ENCODE data around the gene DNAH5.

Gene DNAH5, protein sequence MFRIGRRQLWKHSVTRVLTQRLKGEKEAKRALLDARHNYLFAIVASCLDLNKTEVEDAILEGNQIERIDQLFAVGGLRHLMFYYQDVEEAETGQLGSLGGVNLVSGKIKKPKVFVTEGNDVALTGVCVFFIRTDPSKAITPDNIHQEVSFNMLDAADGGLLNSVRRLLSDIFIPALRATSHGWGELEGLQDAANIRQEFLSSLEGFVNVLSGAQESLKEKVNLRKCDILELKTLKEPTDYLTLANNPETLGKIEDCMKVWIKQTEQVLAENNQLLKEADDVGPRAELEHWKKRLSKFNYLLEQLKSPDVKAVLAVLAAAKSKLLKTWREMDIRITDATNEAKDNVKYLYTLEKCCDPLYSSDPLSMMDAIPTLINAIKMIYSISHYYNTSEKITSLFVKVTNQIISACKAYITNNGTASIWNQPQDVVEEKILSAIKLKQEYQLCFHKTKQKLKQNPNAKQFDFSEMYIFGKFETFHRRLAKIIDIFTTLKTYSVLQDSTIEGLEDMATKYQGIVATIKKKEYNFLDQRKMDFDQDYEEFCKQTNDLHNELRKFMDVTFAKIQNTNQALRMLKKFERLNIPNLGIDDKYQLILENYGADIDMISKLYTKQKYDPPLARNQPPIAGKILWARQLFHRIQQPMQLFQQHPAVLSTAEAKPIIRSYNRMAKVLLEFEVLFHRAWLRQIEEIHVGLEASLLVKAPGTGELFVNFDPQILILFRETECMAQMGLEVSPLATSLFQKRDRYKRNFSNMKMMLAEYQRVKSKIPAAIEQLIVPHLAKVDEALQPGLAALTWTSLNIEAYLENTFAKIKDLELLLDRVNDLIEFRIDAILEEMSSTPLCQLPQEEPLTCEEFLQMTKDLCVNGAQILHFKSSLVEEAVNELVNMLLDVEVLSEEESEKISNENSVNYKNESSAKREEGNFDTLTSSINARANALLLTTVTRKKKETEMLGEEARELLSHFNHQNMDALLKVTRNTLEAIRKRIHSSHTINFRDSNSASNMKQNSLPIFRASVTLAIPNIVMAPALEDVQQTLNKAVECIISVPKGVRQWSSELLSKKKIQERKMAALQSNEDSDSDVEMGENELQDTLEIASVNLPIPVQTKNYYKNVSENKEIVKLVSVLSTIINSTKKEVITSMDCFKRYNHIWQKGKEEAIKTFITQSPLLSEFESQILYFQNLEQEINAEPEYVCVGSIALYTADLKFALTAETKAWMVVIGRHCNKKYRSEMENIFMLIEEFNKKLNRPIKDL (N-terminal part only)

DNA sequence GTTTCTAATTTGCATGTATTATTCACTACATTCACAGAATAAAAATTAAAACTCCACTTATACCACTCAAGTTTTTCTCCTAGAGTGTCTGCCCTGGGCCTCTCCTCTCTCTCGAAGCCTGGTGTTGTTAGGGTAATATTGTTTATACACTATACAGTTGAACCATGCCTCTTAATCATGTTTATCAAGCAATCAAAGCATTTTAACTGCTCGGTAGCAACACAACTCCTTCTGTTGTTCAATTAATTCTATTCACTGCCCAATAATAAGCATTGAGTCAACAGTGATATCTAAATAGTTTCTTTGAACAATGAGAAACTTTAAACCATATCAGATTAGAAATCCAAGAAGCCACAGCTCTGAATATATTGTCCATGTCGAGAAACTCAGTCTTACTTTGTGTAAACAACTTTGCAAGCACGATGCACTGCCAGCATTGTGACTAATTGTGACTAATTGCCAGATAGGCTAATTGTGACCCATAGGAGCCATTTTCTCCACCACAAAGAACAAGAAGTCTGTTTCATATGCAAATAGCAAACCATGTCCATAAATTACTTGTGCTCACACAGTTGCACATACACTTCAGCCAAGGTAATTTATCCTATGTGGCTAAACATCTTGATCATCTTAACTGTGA lies at the start of gene DNAH5:
Gene DNAH5, minus strand, starts transcription at position 129 of the 640 bp plus-strand sequence. CDS start 250 bp downstream, outside the sequence.
- DNase-seq (ENCODE audit: low read depth): no peak
- TF ChIP-seq, protein P1, sequence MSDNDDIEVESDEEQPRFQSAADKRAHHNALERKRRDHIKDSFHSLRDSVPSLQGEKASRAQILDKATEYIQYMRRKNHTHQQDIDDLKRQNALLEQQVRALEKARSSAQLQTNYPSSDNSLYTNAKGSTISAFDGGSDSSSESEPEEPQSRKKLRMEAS (IDR thresholded peaks at IDR 0.05; ENCODE audit: low read depth, low read length): no peak
- TF ChIP-seq, protein P2, sequence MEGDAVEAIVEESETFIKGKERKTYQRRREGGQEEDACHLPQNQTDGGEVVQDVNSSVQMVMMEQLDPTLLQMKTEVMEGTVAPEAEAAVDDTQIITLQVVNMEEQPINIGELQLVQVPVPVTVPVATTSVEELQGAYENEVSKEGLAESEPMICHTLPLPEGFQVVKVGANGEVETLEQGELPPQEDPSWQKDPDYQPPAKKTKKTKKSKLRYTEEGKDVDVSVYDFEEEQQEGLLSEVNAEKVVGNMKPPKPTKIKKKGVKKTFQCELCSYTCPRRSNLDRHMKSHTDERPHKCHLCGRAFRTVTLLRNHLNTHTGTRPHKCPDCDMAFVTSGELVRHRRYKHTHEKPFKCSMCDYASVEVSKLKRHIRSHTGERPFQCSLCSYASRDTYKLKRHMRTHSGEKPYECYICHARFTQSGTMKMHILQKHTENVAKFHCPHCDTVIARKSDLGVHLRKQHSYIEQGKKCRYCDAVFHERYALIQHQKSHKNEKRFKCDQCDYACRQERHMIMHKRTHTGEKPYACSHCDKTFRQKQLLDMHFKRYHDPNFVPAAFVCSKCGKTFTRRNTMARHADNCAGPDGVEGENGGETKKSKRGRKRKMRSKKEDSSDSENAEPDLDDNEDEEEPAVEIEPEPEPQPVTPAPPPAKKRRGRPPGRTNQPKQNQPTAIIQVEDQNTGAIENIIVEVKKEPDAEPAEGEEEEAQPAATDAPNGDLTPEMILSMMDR (IDR thresholded peaks at IDR 0.05; ENCODE audit: low read depth, low read length): no peak
- TF ChIP-seq POLR2A (IDR thresholded peaks at IDR 0.05; ENCODE audit: extremely low read depth, insufficient read length) (no peak), MYC (IDR thresholded peaks at IDR 0.05; ENCODE audit: low read depth, low read length) (no peak)
- no peak within 1 kb of the TSS for H3K4me3 ChIP-seq (ENCODE audit: low read depth, low read length)

DNA sequence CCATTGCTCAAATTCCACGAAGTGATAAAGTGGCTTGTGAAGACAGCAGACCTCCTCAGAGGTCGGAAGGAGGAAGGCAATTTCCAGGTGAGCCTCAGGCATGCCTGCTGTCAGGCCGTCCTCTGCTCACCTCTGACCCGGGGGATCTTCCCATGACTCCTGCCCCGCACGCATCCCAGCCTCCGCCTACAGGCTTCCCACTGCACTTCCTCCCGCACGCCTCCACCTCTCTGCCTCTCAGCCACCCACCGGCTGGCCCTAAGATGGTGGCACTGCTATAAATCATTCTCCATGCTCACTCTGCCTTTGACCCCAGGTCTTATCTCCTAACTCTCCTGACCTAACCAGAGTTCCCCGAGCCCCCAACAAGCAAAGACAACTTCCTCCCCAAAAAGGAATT lies 49.4 kb upstream of the DNAH5 start:
- H3K4me3 ChIP-seq (ENCODE audit: low read depth, low read length): no peak overlapping the region
- no peak for TF ChIP-seq POLR2A (IDR thresholded peaks at IDR 0.05; ENCODE audit: extremely low read depth, insufficient read length)
- TF ChIP-seq, protein P1 (IDR thresholded peaks at IDR 0.05; ENCODE audit: low read depth, low read length): no peak
- TF ChIP-seq, protein P2 (IDR thresholded peaks at IDR 0.05; ENCODE audit: low read depth, low read length): no peak
- TF ChIP-seq MYC (IDR thresholded peaks at IDR 0.05; ENCODE audit: low read depth, low read length): no peak
- no peak for DNase-seq (ENCODE audit: low read depth)

DNA sequence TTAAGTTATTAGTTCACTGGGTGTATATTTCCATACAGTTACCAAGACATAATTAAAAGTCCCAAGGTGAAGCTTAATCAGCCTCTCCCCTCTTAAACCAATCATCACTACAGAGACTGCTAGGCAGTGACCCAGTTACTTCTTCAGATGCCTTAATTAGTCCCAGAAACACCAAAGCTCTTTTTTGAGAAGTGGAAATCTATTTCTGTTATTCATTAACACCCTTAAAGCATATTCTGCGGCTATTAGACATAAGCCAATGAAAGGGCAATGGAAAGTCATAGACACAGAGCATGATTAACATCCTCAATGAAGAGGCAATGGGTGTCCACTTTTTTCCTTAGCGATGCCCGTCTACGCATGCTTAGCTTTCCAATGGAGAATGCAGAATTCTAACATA lies 48.3 kb upstream of the DNAH5 start:
- TF ChIP-seq MYC (IDR thresholded peaks at IDR 0.05; ENCODE audit: low read depth, low read length): no peak
- TF ChIP-seq, protein P2 (IDR thresholded peaks at IDR 0.05; ENCODE audit: low read depth, low read length): no peak
- no peak for DNase-seq (ENCODE audit: low read depth)
- H3K4me3 ChIP-seq (ENCODE audit: low read depth, low read length): no peak overlapping the region

DNA sequence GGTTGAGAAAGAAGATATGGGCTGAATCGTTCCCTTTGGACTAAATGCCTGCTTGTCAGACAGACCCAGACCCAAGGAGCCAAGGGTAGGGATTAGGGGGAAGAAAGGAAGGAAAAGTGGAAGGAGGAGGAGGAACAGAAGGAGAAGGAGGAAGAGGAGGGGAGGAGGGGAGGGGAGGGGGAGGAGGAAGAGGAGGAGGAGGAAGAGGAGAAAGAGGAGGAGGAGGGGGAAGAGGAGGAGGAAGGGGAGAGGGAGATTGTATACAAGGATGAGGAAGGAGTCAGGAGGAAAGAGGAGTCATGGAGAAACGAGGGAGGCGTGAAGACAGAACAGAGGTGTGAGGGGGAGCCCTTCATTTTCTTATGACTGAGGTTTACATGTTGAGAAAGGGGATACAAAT lies 46.9 kb upstream of the DNAH5 start:
- H3K4me3 ChIP-seq (ENCODE audit: low read depth, low read length): no peak overlapping the region
- TF ChIP-seq, protein P2 (IDR thresholded peaks at IDR 0.05; ENCODE audit: low read depth, low read length): no peak
- TF ChIP-seq POLR2A (IDR thresholded peaks at IDR 0.05; ENCODE audit: extremely low read depth, insufficient read length): no peak
- no peak for DNase-seq (ENCODE audit: low read depth)

DNA sequence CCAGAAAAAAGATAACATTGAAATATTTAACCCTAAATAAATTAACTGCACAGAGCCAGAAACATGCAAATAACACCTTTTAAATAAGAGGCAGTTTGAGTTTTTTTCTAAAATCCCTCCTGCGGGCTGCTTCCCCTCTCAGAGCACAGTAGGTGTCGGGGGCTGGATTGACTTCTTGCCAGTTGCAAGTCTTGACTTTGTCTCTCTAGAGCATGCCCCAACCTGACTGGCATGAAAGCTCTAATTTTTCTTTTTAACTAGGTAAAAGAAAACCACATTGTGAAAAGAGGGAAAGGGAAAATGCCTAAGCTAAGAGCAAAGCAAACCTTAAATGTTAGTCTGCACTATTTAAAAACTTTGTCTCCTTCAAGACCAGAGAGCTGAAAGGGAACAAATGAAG lies 46.4 kb upstream of the DNAH5 start:
- H3K4me3 ChIP-seq (ENCODE audit: low read depth, low read length): no peak overlapping the region
- TF ChIP-seq POLR2A (IDR thresholded peaks at IDR 0.05; ENCODE audit: extremely low read depth, insufficient read length): no peak
- no peak for TF ChIP-seq MYC (IDR thresholded peaks at IDR 0.05; ENCODE audit: low read depth, low read length)
- TF ChIP-seq, protein P2 (IDR thresholded peaks at IDR 0.05; ENCODE audit: low read depth, low read length): no peak
- TF ChIP-seq, protein P1 (IDR thresholded peaks at IDR 0.05; ENCODE audit: low read depth, low read length): no peak
- no peak for DNase-seq (ENCODE audit: low read depth)

Data from NB4 (cell line).